IMR-90 (cell line): ENCODE measurements around the gene ACVR1. TPM values are rescaled to one million over a fixed set of nuclear protein-coding genes. Genes with fewer than 3 reads are reported as not detected.

Source experiments
- ATAC-seq: fragments of 200-7000 bp; cut with Tn5 transposase; 2 replicates; pipeline ENCODE4 v1.9.1; 2020; ENCODE audit warnings: low read depth, mild to moderate bottlenecking, moderate library complexity
- BruUV-seq: library from RNA; stranded (reverse); fragments of 400-500 nt; replicated peaks from 2 replicates; lab custom pipeline; 2021; lab: Mats Ljungman, UMichigan
- CTCF ChIA-PET: fragments of 300-600 bp; formaldehyde crosslinking; extraction: SDS; loops from one replicate; lab custom pipeline; 2021; ENCODE audit warnings: antibody characterized with exemption; lab: Yijun Ruan, JAX
- POLR2A ChIA-PET: fragments of 300-600 bp; sonication (Branson Sonifier 250); formaldehyde crosslinking; loops from one replicate; lab custom pipeline; 2022; ENCODE audit warnings: antibody characterized with exemption; ENCODE audit not compliant: unreplicated experiment; lab: Charles Lee
- DNase-seq: peaks from one replicate; pipeline ENCODE4 v3.0.0; 2013
- H2AFZ ChIP-seq: replicated peaks from 2 replicates; pipeline ENCODE3; 2013; ENCODE audit warnings: low read length, mild to moderate bottlenecking; ENCODE audit not compliant: poor library complexity
- H2AK5ac ChIP-seq: 2 replicates; pipeline ENCODE4 v1.6.1; 2013; ENCODE audit warnings: low read depth, low read length, inconsistent platforms
- H2AK9ac ChIP-seq: replicated peaks from 2 replicates; pipeline ENCODE3; 2013; ENCODE audit warnings: mild to moderate bottlenecking, low read depth, low read length, moderate library complexity; ENCODE audit not compliant: poor library complexity
- H2BK120ac ChIP-seq: 2 replicates; pipeline ENCODE4 v1.6.1; 2013; ENCODE audit warnings: low read depth, low read length, inconsistent platforms
- H2BK15ac ChIP-seq: 3 replicates; pipeline ENCODE4 v1.6.1; 2013; ENCODE audit warnings: low read depth, low read length, inconsistent platforms
- H2BK20ac ChIP-seq: 2 replicates; pipeline ENCODE4 v1.6.1; 2013; ENCODE audit warnings: low read depth, mild to moderate bottlenecking, inconsistent platforms, low read length, moderate library complexity
- H2BK5ac ChIP-seq: 2 replicates; pipeline ENCODE4 v1.6.1; 2013; ENCODE audit warnings: mild to moderate bottlenecking, low read depth, low read length, inconsistent platforms; ENCODE audit not compliant: poor library complexity, severe bottlenecking
- H3K14ac ChIP-seq: replicated peaks from 2 replicates; pipeline ENCODE4 v1.6.1; 2013; ENCODE audit warnings: low read depth, low read length, inconsistent platforms
- H3K18ac ChIP-seq: 2 replicates; pipeline ENCODE4 v1.6.1; 2013; ENCODE audit warnings: low read depth, low read length, control low read depth
- H3K23ac ChIP-seq: 2 replicates; pipeline ENCODE4 v1.6.1; 2013; ENCODE audit warnings: low read depth, low read length, inconsistent platforms
- H3K27ac ChIP-seq: 2 replicates; pipeline ENCODE4 v1.5.1; 2013; ENCODE audit warnings: mild to moderate bottlenecking, control low read depth, low read length; ENCODE audit not compliant: insufficient read depth
- H3K27me3 ChIP-seq: 2 replicates; pipeline ENCODE4 v1.6.1; 2013; ENCODE audit warnings: low read length; ENCODE audit not compliant: control insufficient read depth, insufficient read depth
- H3K36me3 ChIP-seq: 2 replicates; pipeline ENCODE4 v1.6.1; 2013; ENCODE audit warnings: low read length, mixed read lengths; ENCODE audit not compliant: control insufficient read depth, insufficient read depth
- H3K4ac ChIP-seq: 2 replicates; pipeline ENCODE4 v1.6.1; 2013; ENCODE audit warnings: low read depth, low read length, inconsistent platforms
- H3K4me1 ChIP-seq: 2 replicates; pipeline ENCODE4 v1.6.1; 2013; ENCODE audit warnings: low read length, mixed read lengths; ENCODE audit not compliant: control insufficient read depth, insufficient read depth
- H3K4me2 ChIP-seq: 2 replicates; pipeline ENCODE4 v1.6.1; 2013; ENCODE audit warnings: low read depth, mild to moderate bottlenecking, control low read depth, low read length, moderate library complexity
- H3K4me3 ChIP-seq: 2 replicates; pipeline ENCODE4 v1.5.1; 2013; ENCODE audit warnings: low read depth, mild to moderate bottlenecking, control low read depth, low read length, moderate library complexity; ENCODE audit not compliant: insufficient read depth
- H3K56ac ChIP-seq: 2 replicates; pipeline ENCODE4 v1.6.1; 2013; ENCODE audit warnings: low read length, inconsistent platforms; ENCODE audit not compliant: insufficient read depth; ENCODE audit errors: extremely low read depth
- H3K79me1 ChIP-seq, 2 experiments: 2 replicates each; pipeline ENCODE4 v1.6.1; 2013; ENCODE audit warnings: low read length in 2 of 2, inconsistent platforms in 1 of 2, low read depth in 1 of 2
- H3K9ac ChIP-seq: 2 replicates; pipeline ENCODE4 v1.6.1; 2013; ENCODE audit warnings: low read depth, low read length, control low read depth
- H3K9me1 ChIP-seq: 2 replicates; pipeline ENCODE4 v1.6.1; 2013; ENCODE audit warnings: low read length, inconsistent platforms; ENCODE audit not compliant: insufficient read depth
- H3K9me3 ChIP-seq: 2 replicates; pipeline ENCODE4 v1.6.1; 2013; ENCODE audit warnings: low read length; ENCODE audit not compliant: control insufficient read depth, insufficient read depth
- H4K20me1 ChIP-seq: 2 replicates; pipeline ENCODE4 v1.6.1; 2013; ENCODE audit warnings: low read length, inconsistent platforms; ENCODE audit not compliant: insufficient read depth
- H4K5ac ChIP-seq: 2 replicates; pipeline ENCODE4 v1.6.1; 2013; ENCODE audit warnings: mild to moderate bottlenecking, low read depth, low read length, control low read depth
- H4K8ac ChIP-seq, 2 experiments: 2 replicates each; pipeline ENCODE4 v1.6.1; 2013; ENCODE audit warnings: low read depth in 2 of 2, low read length in 2 of 2, control low read depth in 1 of 2, inconsistent platforms in 1 of 2
- H4K91ac ChIP-seq: 2 replicates; pipeline ENCODE4 v1.6.1; 2013; ENCODE audit warnings: low read depth, low read length, inconsistent platforms; ENCODE audit not compliant: insufficient read depth
- BHLHE40 ChIP-seq: fragments of 150-350 bp; IDR thresholded peaks from 2 replicates; pipeline ENCODE4 v1.6.1; 2016; ENCODE audit warnings: mild to moderate bottlenecking, low read depth, low read length
- CEBPB ChIP-seq: IDR thresholded peaks from 2 replicates; pipeline ENCODE4 v1.6.1; 2012; ENCODE audit warnings: low read depth, low read length, improper control_type of control experiment
- CTCF ChIP-seq: conservative IDR thresholded peaks from 2 replicates; pipeline ENCODE4 v1.5.1; 2012; ENCODE audit warnings: mild to moderate bottlenecking, low read depth, low read length, improper control_type of control experiment
- ELK1 ChIP-seq: fragments of 150-350 bp; IDR thresholded peaks from 2 replicates; pipeline ENCODE4 v1.6.1; 2016; ENCODE audit warnings: low read depth, mild to moderate bottlenecking, low read length, moderate library complexity, borderline replicate concordance
- MAFK ChIP-seq: IDR thresholded peaks from 2 replicates; pipeline ENCODE4 v1.6.1; 2012; ENCODE audit warnings: low read depth, low read length, improper control_type of control experiment
- MAZ ChIP-seq: IDR thresholded peaks from 2 replicates; pipeline ENCODE4 v1.6.1; 2012; ENCODE audit warnings: low read depth, mild to moderate bottlenecking, low read length, improper control_type of control experiment, moderate library complexity, borderline replicate concordance
- MXI1 ChIP-seq: IDR thresholded peaks from 2 replicates; pipeline ENCODE4 v1.6.1; 2012; ENCODE audit warnings: low read depth, mild to moderate bottlenecking, low read length, moderate library complexity, borderline replicate concordance
- NFE2L2 ChIP-seq: fragments of 150-350 bp; IDR thresholded peaks from 2 replicates; pipeline ENCODE4 v1.6.1; 2016; ENCODE audit warnings: low read depth, mild to moderate bottlenecking, low read length
- RAD21 ChIP-seq: IDR thresholded peaks from 2 replicates; pipeline ENCODE4 v1.6.1; 2012; ENCODE audit warnings: low read length, improper control_type of control experiment
- RCOR1 ChIP-seq: IDR thresholded peaks from 2 replicates; pipeline ENCODE4 v1.6.1; 2012; ENCODE audit warnings: mild to moderate bottlenecking, low read length, improper control_type of control experiment; ENCODE audit not compliant: insufficient replicate concordance
- USF2 ChIP-seq: fragments of 150-350 bp; IDR thresholded peaks from 2 replicates; pipeline ENCODE4 v1.6.1; 2017; ENCODE audit warnings: mild to moderate bottlenecking, antibody characterized with exemption, low read length, low read depth
- WGBS, 2 experiments: methylation state at CpG; one replicate each; pipeline versions ENCODE4 v1.1.5 to v1.1.7; 2013; ENCODE audit warnings: missing lambda C conversion rate in 2 of 2; ENCODE audit not compliant: insufficient read length in 1 of 2; ENCODE audit errors: extremely low coverage in 2 of 2; 5-methylcytosine and 5-hydroxymethylcytosine counted together
- dilution Hi-C: fragments of 300-500 bp; cut with HindIII; formaldehyde crosslinking; loops from one replicate; pipeline ENCODE4 v1.14.3; 2018; ENCODE audit warnings: low sequenced_read_pairs; ENCODE audit not compliant: unreplicated experiment
- in situ Hi-C: fragments of 300-500 bp; cut with MboI; formaldehyde crosslinking; loops from 3 replicates; pipeline ENCODE4 v1.14.3; 2019; ENCODE audit warnings: low sequenced_read_pairs, inconsistent platforms, mixed read lengths
- intact Hi-C: fragments of 100-400 bp; cut with micrococcal nuclease; formaldehyde crosslinking; loops from 2 replicates; pipeline ENCODE4 v1.10.0; 2022
- polyA plus RNA-seq, 3 experiments: library from polyadenylated mRNA; depleted of rRNA; stranded (reverse); fragments of >200 nt; gene quantifications; 2 replicates each; pipeline ENCODE4 v1.2.3, GENCODE V29; 2012; ENCODE audit warnings: low replicate concordance in 1 of 3
- total RNA-seq: library from RNA; depleted of rRNA; stranded (reverse); fragments of >200 nt; gene quantifications from 2 replicates; pipeline ENCODE4 v1.2.3, GENCODE V29; 2012

The ACVR1 gene
- total and polyA plus RNA-seq, 2 of the 4 experiments (the other 2 are of a cell fraction) = 21.1 to 40.8 TPM

DNA sequence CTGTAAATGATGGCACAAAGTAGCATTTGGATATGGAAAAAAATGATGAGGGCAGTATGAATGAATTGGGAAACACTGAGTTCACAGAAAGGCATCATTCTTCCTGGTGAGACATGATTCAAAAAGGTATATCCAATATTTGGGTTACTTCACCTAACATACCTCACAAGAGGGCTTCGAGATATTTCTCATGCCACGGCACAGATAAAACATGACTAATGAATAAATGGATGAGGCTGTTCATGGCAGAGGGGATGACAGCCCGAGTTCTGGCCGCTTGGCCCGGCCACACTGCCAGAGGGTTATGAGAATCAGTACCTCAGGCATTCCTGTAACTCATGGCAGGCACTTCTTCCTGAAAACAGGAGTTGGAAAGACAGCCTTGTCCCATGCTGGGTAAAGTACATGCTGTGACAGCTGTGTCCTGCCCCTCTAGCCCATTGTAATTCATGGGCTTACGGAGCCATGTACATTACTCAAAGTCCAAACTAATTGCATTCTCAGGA lies 131.5 kb downstream of the ACVR1 start:
- Histone ChIP-seq H3K79me1 (peaks cover 12 to 28% of the 10 kb centered on the region in 2 experiments), H2BK20ac (no peak overlapping the region), H3K27ac (no peak overlapping the region), H3K9ac (no peak overlapping the region), H3K18ac (no peak overlapping the region), H3K36me3 (peaks cover 5% of the 10 kb centered on the region), H2BK15ac (no peak overlapping the region), H2AK9ac (no peak overlapping the region), H3K9me3 (no peaks in the 10 kb centered on the region), H2AK5ac (no peak overlapping the region), H3K56ac (no peak overlapping the region), H3K14ac (no peak overlapping the region), H2BK5ac (no peak overlapping the region), H3K23ac (no peak overlapping the region), H4K91ac (no peak overlapping the region), H3K9me1 (peaks cover 11% of the 10 kb centered on the region), H3K4ac (no peak overlapping the region), H2BK120ac (no peak overlapping the region), H3K4me3 (no peak overlapping the region), H3K27me3 (no peaks in the 10 kb centered on the region), H4K20me1 (no peaks in the 10 kb centered on the region), H4K8ac (no peak overlapping the region), H4K5ac (no peak overlapping the region), H3K4me2 (no peak overlapping the region), H2AFZ (no peak overlapping the region), H3K4me1 (peaks cover 9% of the 10 kb centered on the region)
- intact Hi-C loops (loop anchor here (5.0 kb wide), 1 partner anchor 117 kb away; the partner anchor contains the start of gene ACVR1C), dilution Hi-C loops (no loop called here), in situ Hi-C loops (no loop called here)
- ChIA-PET POLR2A (no interaction called here), CTCF (no interaction called here)
- no peak for DNase-seq
- TF ChIP-seq RCOR1 (no peak), MXI1 (no peak), MAZ (no peak), ELK1 (no peak), USF2 (no peak), NFE2L2 (no peak), CTCF (no peak), RAD21 (no peak), MAFK (no peak), BHLHE40 (no peak), CEBPB (no peak)
- ATAC-seq = no peak
- BruUV-seq = no TSS peak
- no CpG with 5 or more reads among the region's 6 CpGs for WGBS, 2 experiments
